GM21529 (cell line): ENCODE results near the gene PID1.

Source experiments
- ATAC-seq: cut with Tn5 transposase; IDR thresholded peaks from one replicate; pipeline ENCODE4 v1.9.1; 2021; ENCODE audit not compliant: unreplicated experiment

Gene PID1

GRCh38 chr2:229126066-229126465, 145.0 kb downstream of the PID1 start:
- ATAC-seq = no peak

GRCh38 chr2:229124136-229124535, 147.0 kb downstream of the PID1 start:
- ATAC-seq = no peak

- no peak for ATAC-seq
These were observed 152.2 kb downstream of the PID1 start for GRCh38 chr2:229118927-229119326.

GRCh38 chr2:229118336-229118735, 152.8 kb downstream of the PID1 start:
- no peak for ATAC-seq

- no peak for ATAC-seq
These were observed 159.3 kb downstream of the PID1 start for GRCh38 chr2:229111744-229112143.

- ATAC-seq = no peak
These were observed 161.9 kb downstream of the PID1 start for GRCh38 chr2:229109195-229109594.

GRCh38 chr2:229107601-229108000, 163.5 kb downstream of the PID1 start:
- no peak for ATAC-seq

- no peak for ATAC-seq
These were observed 166.1 kb downstream of the PID1 start for GRCh38 chr2:229104974-229105387.

- ATAC-seq = no peak
These were observed 167.1 kb downstream of the PID1 start for GRCh38 chr2:229104025-229104424.

- no peak for ATAC-seq
These were observed 169.8 kb downstream of the PID1 start for GRCh38 chr2:229101314-229101713.

GRCh38 chr2:229099231-229099630, 171.9 kb downstream of the PID1 start:
- ATAC-seq = no peak

GRCh38 chr2:229098801-229099200, 172.3 kb downstream of the PID1 start:
- no peak for ATAC-seq

- ATAC-seq = no peak
These were observed 174.5 kb downstream of the PID1 start for GRCh38 chr2:229096409-229097066.

- ATAC-seq = no peak
These were observed 175.6 kb downstream of the PID1 start for GRCh38 chr2:229095472-229095871.

GRCh38 chr2:229090225-229090624, 180.9 kb downstream of the PID1 start:
- no peak for ATAC-seq

GRCh38 chr2:229089776-229090175, 181.3 kb downstream of the PID1 start:
- ATAC-seq = no peak

GRCh38 chr2:229088966-229089700, 182.0 kb downstream of the PID1 start:
- ATAC-seq = no peak

GRCh38 chr2:229088517-229088913, 182.6 kb downstream of the PID1 start:
- no peak for ATAC-seq

- no peak for ATAC-seq
These were observed 183.1 kb downstream of the PID1 start for GRCh38 chr2:229087843-229088516.

- ATAC-seq = no peak
These were observed 183.8 kb downstream of the PID1 start for GRCh38 chr2:229087267-229087666.

GRCh38 chr2:229085439-229085838, 185.6 kb downstream of the PID1 start:
- no peak for ATAC-seq

- no peak for ATAC-seq
These were observed 186.6 kb downstream of the PID1 start for GRCh38 chr2:229084447-229084846.
